ENCODE data around the gene STAU1. TPM values are rescaled to one million over a fixed set of nuclear protein-coding genes. Genes with fewer than 3 reads are reported as not detected.

STAU1 gene
- polyA plus RNA-seq, 1 of the 3 experiments (the other 2 are of a cell fraction): 48.2 TPM

GRCh38 chr20:49210101-49210756 is 22.1 kb upstream of the STAU1 start:
- H3K9me2 ChIP-seq: no peaks in the 10 kb centered on the region
- H2AFZ ChIP-seq (ENCODE audit: low read depth): no peak overlapping the region
- no peak overlapping the region for H3K27ac ChIP-seq (ENCODE audit: low read depth in 2 of 2, low read length in 1 of 2)
- no peak for DNase-seq
- H3K4me1 ChIP-seq (ENCODE audit: control insufficient read depth in 1 of 2, insufficient read depth in 2 of 2, low read depth in 1 of 2, low read length in 1 of 2): no peaks in the 10 kb centered on the region
- TF ChIP-seq TAF1 (IDR thresholded peaks at IDR 0.05; ENCODE audit: borderline replicate concordance, low read depth, low read length) (no peak), RAD21 (IDR thresholded peaks at IDR 0.05; ENCODE audit: low read length) (no peak), EP300 (IDR thresholded peaks at IDR 0.05; ENCODE audit: borderline replicate concordance in 1 of 2, low read depth in 1 of 2, low read length in 1 of 2) (no peak), IRF3 (IDR thresholded peaks at IDR 0.05; ENCODE audit: low read depth, low read length) (no peak), JUND (IDR thresholded peaks at IDR 0.05) (no peak)
- WGBS (ENCODE audit: low lambda C conversion rate): 67% methylated on average over 1 of the region's 1 CpG
- H3F3A ChIP-seq (replicated peaks; ENCODE audit: insufficient read depth): no peaks in the 10 kb centered on the region
- H3K4me3 ChIP-seq (ENCODE audit: low read depth in 2 of 2, low read length in 1 of 2): no peak overlapping the region
- POLR2A ChIA-PET: interaction anchor here (0.7 kb wide), 1 partner anchor 73 kb away, joined by 4 read pairs; no protein-coding TSS in a partner anchor
- peaks cover 10% of the 10 kb centered on the region; the same call in 1 of the 2 replicates for H3K9me3 ChIP-seq
- no peaks in the 10 kb centered on the region for H4K20me1 ChIP-seq (ENCODE audit: insufficient read depth)
- no peaks in the 10 kb centered on the region for H3K79me2 ChIP-seq (ENCODE audit: insufficient read depth)
- no peak overlapping the region for H3K9ac ChIP-seq
- CTCF ChIA-PET: interaction anchor here (0.8 kb wide), 1 partner anchor 78 kb away, joined by 6 read pairs; no protein-coding TSS in a partner anchor
- no peak overlapping the region for H3K4me2 ChIP-seq
- no peaks in the 10 kb centered on the region for H3K27me3 ChIP-seq (ENCODE audit: insufficient read depth)
- H3K36me3 ChIP-seq (replicated peaks in 1 of 2; ENCODE audit: control insufficient read depth in 1 of 2, insufficient read depth in 2 of 2, low read length in 1 of 2): no peaks in the 10 kb centered on the region

DNA sequence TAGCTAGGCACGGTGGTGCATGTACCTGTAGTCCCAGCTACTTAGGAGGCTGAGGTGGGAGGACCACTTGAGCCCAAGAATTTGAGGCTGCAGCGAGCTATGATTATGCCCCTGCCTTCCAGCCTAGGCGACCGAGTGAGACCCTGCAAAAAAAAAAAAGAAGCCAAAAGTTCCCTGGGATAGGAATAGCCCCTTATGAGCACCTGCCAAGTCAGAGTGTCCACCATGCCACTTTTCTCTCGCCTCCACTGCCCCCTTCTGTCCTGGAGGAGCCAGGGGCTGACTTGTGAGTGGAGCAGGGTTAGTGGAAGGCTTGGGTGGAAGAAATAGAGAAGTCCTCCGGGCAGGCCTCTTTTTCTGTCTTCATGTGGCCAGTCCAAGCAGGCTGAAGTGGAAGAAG is 18.9 kb upstream of the STAU1 start:
- H3K9me2 ChIP-seq: no peaks in the 10 kb centered on the region
- peaks cover 10% of the 10 kb centered on the region; the same call in 1 of the 2 replicates for H3K9me3 ChIP-seq
- no peaks in the 10 kb centered on the region for H3K36me3 ChIP-seq (replicated peaks in 1 of 2; ENCODE audit: control insufficient read depth in 1 of 2, insufficient read depth in 2 of 2, low read length in 1 of 2)
- H3K4me2 ChIP-seq: no peak overlapping the region
- no peaks in the 10 kb centered on the region for H3K79me2 ChIP-seq (ENCODE audit: insufficient read depth)
- no peak overlapping the region for H2AFZ ChIP-seq (ENCODE audit: low read depth)
- POLR2A ChIA-PET: no interaction called here
- H3K4me3 ChIP-seq (ENCODE audit: low read depth in 2 of 2, low read length in 1 of 2): no peak overlapping the region
- H4K20me1 ChIP-seq (ENCODE audit: insufficient read depth): no peaks in the 10 kb centered on the region
- DNase-seq: no peak
- CTCF ChIA-PET: interaction anchor here (0.9 to 3.3 kb wide), 4 partner anchors 9 to 74 kb away, joined by 3 to 8 read pairs (median 6); no protein-coding TSS in a partner anchor
- WGBS (ENCODE audit: low lambda C conversion rate): 81% methylated on average over 5 of the region's 6 CpGs
- no peak overlapping the region for H3K9ac ChIP-seq
- no peak overlapping the region for H3K27ac ChIP-seq (ENCODE audit: low read depth in 2 of 2, low read length in 1 of 2)
- no peaks in the 10 kb centered on the region for H3K27me3 ChIP-seq (ENCODE audit: insufficient read depth)
- TF ChIP-seq CTCF (IDR thresholded peaks at IDR 0.05): peak; percentile 20; the same call in 1 of the 2 replicates
- TF ChIP-seq YY1 (IDR thresholded peaks at IDR 0.05; ENCODE audit: low read depth): no peak
- TF ChIP-seq CHD2 (IDR thresholded peaks at IDR 0.05; ENCODE audit: low read length, partially characterized antibody): no peak
- H3F3A ChIP-seq (replicated peaks; ENCODE audit: insufficient read depth): no peaks in the 10 kb centered on the region
- no peaks in the 10 kb centered on the region for H3K4me1 ChIP-seq (ENCODE audit: control insufficient read depth in 1 of 2, insufficient read depth in 2 of 2, low read depth in 1 of 2, low read length in 1 of 2)
